Endodermal cell (in vitro differentiated cells): Measurements from ENCODE around the gene BOLA3. TPM values are rescaled to one million over a fixed set of nuclear protein-coding genes. Genes with fewer than 3 reads are reported as not detected.

Experiments used
- DNase-seq: peaks from one replicate; pipeline ENCODE4 v3.0.0-alpha.2; 2017
- H3K27ac ChIP-seq: 2 replicates; pipeline ENCODE4 v1.5.1; 2013; ENCODE audit warnings: mild to moderate bottlenecking, low read depth, low read length, moderate library complexity
- H3K27me3 ChIP-seq: 2 replicates; pipeline ENCODE4 v1.6.1; 2013; ENCODE audit warnings: mild to moderate bottlenecking, low read length, moderate library complexity; ENCODE audit not compliant: insufficient read depth, control insufficient read depth, poor library complexity, severe bottlenecking
- H3K36me3 ChIP-seq: 2 replicates; pipeline ENCODE4 v1.7.0; 2013; ENCODE audit warnings: mild to moderate bottlenecking, low read length, moderate library complexity; ENCODE audit not compliant: control insufficient read depth, insufficient read depth
- H3K4me1 ChIP-seq: one replicate; pipeline ENCODE4 v1.7.0; 2013; ENCODE audit warnings: low read length; ENCODE audit not compliant: control insufficient read depth, insufficient read depth
- H3K4me3 ChIP-seq: 2 replicates; pipeline ENCODE4 v1.5.1; 2013; ENCODE audit warnings: mild to moderate bottlenecking, low read length, moderate library complexity
- H3K9ac ChIP-seq: 2 replicates; pipeline ENCODE4 v1.6.1; 2013; ENCODE audit warnings: mild to moderate bottlenecking, low read length, moderate library complexity; ENCODE audit not compliant: poor library complexity, severe bottlenecking; ENCODE audit errors: extremely low read depth
- H3K9me3 ChIP-seq: 2 replicates; pipeline ENCODE4 v1.6.1; 2013; ENCODE audit warnings: mild to moderate bottlenecking, low read length, moderate library complexity; ENCODE audit not compliant: control insufficient read depth
- H3K27ac Mint-ChIP-seq: 2 replicates; pipeline ENCODE4 v1.8.0; 2020; ENCODE audit warnings: mixed read lengths
- H3K27me3 Mint-ChIP-seq: 2 replicates; pipeline ENCODE4 v1.8.0; 2021; ENCODE audit warnings: mild to moderate bottlenecking, mixed read lengths; ENCODE audit not compliant: insufficient read depth
- H3K36me3 Mint-ChIP-seq: 2 replicates; pipeline ENCODE4 v1.8.0; 2020; ENCODE audit warnings: low read depth, mixed read lengths
- H3K4me1 Mint-ChIP-seq: 2 replicates; pipeline ENCODE4 v1.8.0; 2020; ENCODE audit warnings: mixed read lengths
- H3K4me3 Mint-ChIP-seq: 2 replicates; pipeline ENCODE4 v1.8.0; 2020; ENCODE audit warnings: mild to moderate bottlenecking, moderate library complexity, mixed read lengths
- H3K9me3 Mint-ChIP-seq: 2 replicates; pipeline ENCODE4 v1.8.0; 2020; ENCODE audit warnings: mild to moderate bottlenecking, mixed read lengths
- CTCF ChIP-seq: fragments of 200-600 bp; sonication (generic); conservative IDR thresholded peaks from 2 replicates; pipeline ENCODE4 v1.5.0; 2021; ENCODE audit warnings: antibody characterized with exemption, mild to moderate bottlenecking
- WGBS, 2 experiments: methylation state at CpG; one replicate each; pipeline versions ENCODE4 v1.1.5 to v1.1.7; 2013; ENCODE audit warnings: missing lambda C conversion rate in 2 of 2, mixed read lengths in 1 of 2; ENCODE audit not compliant: insufficient coverage in 1 of 2, insufficient read length in 1 of 2; 5-methylcytosine and 5-hydroxymethylcytosine counted together
- total RNA-seq, 2 donors: library from RNA; stranded (reverse); fragmentation: NEBNext Ultra II Directional in 1 of 2; extraction: Animal tissue kit (Norgen Biotek cat#: 25700) in 1 of 2; gene quantifications; 2 replicates in 1 of 2; 3 replicates in 1 of 2; pipeline ENCODE4 v1.2.1, GENCODE V29; 2021

BOLA3 gene
- total RNA-seq, 2 donors from 2014 or later, result 42.5 to 43.2 TPM

GRCh38 chr2:74104839-74105238 lies 42.9 kb downstream of the BOLA3 start:
- 97 to 100% methylated on average over 4 to 7 of the region's 7 CpGs for WGBS, 2 experiments
- no peak for TF ChIP-seq CTCF
- Mint-ChIP-seq H3K9me3 (no peaks in the 10 kb centered on the region), H3K27ac (no peak overlapping the region), H3K27me3 (no peaks in the 10 kb centered on the region), H3K4me3 (no peak overlapping the region), H3K4me1 (peaks cover 18% of the 10 kb centered on the region), H3K36me3 (peaks cover 28% of the 10 kb centered on the region)
- Histone ChIP-seq H3K9ac (no peak overlapping the region), H3K27me3 (no peaks in the 10 kb centered on the region), H3K4me1 (peaks cover 3% of the 10 kb centered on the region), H3K9me3 (no peaks in the 10 kb centered on the region), H3K27ac (no peak overlapping the region), H3K36me3 (peaks cover 29% of the 10 kb centered on the region), H3K4me3 (no peak overlapping the region)
- DNase-seq, result no peak

GRCh38 chr2:74103763-74104162 lies 43.9 kb downstream of the BOLA3 start:
- H3K27me3 Mint-ChIP-seq, result no peaks in the 10 kb centered on the region
- H3K4me3 ChIP-seq, result no peak overlapping the region
- peaks cover 32% of the 10 kb centered on the region for H3K36me3 ChIP-seq
- no peak overlapping the region for H3K4me3 Mint-ChIP-seq
- H3K27me3 ChIP-seq, result no peaks in the 10 kb centered on the region
- no peak overlapping the region for H3K27ac Mint-ChIP-seq
- DNase-seq, result peak; percentile 18
- H3K36me3 Mint-ChIP-seq, result peaks cover 38% of the 10 kb centered on the region
- no peak overlapping the region for H3K27ac ChIP-seq
- H3K9ac ChIP-seq, result no peak overlapping the region
- no peak for TF ChIP-seq CTCF
- no peaks in the 10 kb centered on the region for H3K9me3 ChIP-seq
- H3K4me1 ChIP-seq, result peaks cover 3% of the 10 kb centered on the region
- WGBS, 2 experiments, result 93 to 97% methylated on average over 4 to 6 of the region's 6 CpGs
- peaks cover 18% of the 10 kb centered on the region for H3K4me1 Mint-ChIP-seq
- H3K9me3 Mint-ChIP-seq, result no peaks in the 10 kb centered on the region

GRCh38 chr2:74102516-74102915 lies 45.2 kb downstream of the BOLA3 start:
- Mint-ChIP-seq H3K27ac (no peak overlapping the region), H3K4me3 (no peak overlapping the region), H3K27me3 (no peaks in the 10 kb centered on the region), H3K4me1 (peaks cover 17% of the 10 kb centered on the region), H3K36me3 (peaks cover 39% of the 10 kb centered on the region), H3K9me3 (no peaks in the 10 kb centered on the region)
- no peak for TF ChIP-seq CTCF
- H3K4me1 ChIP-seq, result peaks cover 3% of the 10 kb centered on the region
- no peak overlapping the region for H3K4me3 ChIP-seq
- no peaks in the 10 kb centered on the region for H3K9me3 ChIP-seq
- DNase-seq, result peak; percentile 13
- H3K27ac ChIP-seq, result no peak overlapping the region
- H3K36me3 ChIP-seq, result peaks cover 40% of the 10 kb centered on the region
- no peak overlapping the region for H3K9ac ChIP-seq
- no peaks in the 10 kb centered on the region for H3K27me3 ChIP-seq
- WGBS, 2 experiments, result 94 to 96% methylated on average over 7 to 14 of the region's 14 CpGs
